ENCODE results near the gene FNDC3B.

FNDC3B gene

DNA sequence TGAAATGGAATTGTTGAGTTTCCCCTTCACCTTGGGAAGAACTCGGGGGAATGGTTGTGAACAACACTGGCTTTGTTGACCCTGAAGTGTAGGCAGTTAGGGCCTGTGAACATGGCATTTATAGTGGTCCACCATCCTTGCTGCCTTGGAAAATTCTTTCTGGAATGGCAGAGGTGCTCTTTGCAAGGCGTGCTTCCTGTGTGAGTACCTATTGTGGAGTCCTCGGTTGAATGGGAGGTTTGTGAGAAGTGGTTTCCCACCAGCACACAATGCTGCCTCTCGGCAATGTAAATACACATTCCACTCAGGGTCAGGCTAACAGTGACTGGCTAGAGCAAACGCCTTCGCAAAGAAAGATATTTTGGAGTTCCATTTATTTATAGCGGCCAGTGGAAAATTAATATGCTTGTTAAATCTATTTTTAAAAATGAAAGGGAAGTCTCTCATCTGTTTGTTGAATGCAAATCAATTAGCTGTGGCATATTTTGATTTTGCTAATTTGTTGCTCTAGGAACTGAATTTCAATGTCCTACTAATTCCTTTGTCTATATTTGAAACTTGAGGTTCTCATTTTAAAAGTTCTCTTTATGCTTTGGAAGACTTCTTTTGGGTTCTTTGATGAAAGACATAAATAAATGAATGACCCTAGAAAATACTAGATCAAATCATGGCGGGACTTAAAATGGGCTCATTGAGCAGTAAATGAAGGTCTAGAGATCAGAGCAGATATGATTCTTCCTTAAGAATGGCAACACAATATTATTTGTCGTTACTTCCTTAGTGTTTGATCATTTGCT, 59.5 kb downstream of the FNDC3B start:
- DNase-seq, result peak; percentile 93

DNA sequence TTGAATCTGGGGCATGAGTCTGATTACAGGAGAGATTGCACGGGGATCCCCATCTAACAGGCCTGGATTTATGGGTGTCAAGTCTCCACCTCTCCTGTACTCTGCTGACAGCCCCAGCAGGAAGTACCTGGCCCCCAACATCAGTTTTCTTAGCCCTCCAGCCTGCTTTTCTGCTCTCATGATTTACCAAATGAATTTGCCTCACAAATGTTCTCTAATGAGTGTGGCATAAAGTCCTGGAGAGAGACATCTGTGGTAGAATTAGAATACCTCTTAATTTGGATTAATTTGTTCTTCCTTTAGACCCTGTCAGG, 60.1 kb downstream of the FNDC3B start:
- no peak for DNase-seq

DNA sequence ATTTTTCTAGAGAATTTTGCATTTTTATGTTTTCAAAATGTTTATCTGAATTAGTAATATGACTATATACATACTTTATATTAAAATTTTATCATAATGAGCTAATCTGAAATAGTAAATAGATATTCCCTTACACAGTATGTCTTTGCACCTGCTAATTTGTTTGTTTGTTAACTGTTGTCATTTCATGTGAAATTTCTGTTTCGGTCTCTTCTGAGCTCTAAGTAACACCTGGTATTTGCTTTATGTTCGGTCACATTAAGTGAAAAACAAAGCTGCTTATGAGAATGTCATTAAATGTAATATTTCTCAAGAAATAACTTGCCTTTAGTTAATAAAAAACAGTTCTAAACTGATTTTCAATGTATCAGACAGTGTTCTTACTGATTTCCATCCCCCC, 61.1 kb downstream of the FNDC3B start:
- DNase-seq, result no peak

DNA sequence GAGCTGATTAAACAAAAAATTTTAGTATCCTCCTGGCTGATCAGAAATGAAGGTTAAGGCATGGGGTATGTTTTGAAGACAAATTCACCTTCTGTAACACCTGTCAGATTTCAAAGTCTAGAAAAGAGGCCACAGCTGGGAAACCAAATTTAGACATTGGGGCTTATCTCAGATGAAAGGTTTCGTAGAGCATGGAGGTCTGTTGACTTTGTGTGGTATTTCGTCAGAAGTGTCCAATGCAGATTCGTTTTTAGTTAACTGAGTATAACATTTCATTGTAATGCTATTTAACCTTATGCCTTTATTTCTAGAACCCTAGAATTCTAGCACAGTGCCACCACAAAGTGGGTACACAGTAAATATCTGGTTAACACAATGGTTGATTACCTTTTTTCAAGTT, 61.7 kb downstream of the FNDC3B start:
- DNase-seq, result peak; percentile 74

DNA sequence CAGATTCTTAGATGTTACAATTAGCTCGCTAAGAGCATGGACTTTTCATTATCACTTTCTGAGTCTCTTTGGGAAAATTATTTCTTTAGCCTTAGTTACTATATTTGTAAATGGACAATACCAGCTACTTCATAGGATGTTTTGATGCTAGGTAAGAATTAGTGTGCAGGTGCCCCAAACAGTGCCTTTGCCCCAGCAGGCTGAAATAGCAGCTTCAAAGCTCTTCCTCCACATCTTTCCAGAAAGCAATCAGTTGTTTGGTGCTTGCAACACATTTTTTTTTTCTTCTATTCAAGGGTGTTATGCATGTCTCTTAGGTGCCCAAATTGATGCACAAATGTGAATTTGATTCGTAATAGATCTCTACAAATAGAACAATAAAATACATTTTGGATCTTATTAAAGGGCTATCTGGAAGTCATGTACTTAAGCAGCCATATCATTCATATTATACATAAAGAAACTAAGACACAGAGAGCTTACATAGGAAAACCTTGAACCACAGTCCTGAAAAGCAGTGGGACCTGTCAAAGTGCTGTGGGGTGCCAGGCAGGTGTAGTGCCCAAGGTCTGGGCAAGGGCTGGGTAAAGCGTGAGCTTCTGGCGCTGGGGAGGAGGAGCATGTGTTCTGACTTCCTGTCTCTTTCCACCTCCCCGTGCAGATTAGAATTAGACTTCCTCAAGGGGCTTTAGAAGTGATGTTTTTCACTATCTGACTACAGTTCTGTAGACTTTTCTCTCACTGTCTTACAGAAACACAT, 62.9 kb downstream of the FNDC3B start:
- DNase-seq, result peak; percentile 24

DNA sequence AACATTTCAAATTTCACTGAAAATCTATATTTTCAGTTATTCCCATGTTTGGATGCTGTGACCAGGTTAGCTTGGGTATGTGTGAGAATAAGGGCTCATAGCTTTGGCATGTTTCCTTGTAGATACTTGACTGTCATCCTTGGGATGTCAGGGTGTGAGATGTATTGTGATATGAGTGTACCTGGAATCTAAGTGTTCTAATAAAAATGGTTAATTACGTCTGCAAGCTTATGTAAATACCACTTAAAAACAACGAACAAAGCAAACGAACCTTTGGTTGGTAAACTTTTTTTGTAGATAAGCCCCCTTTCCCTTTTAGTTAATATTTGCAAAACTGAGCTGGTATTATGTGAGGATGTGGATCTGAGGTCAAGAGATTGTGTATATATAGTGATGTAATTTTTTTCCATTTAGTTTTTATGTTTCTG, 63.5 kb downstream of the FNDC3B start:
- DNase-seq, result no peak

DNA sequence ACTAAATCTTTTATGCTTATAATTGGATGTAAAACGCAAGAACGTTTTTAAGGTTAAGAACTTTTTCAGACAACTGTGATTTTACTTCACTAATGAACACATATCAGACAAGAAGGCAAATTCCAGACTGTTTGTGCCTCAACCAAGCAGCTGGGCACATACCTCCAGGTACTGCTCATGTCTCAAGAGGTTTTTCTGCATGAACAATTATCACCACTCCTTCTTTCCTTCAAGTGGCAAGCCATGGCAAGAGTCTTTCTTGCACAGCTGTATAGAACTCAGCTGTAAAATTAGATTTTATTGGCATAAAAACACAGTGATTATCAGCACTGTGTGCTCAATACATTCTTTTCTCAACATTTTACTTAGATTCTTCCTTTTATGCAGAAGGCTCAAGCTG, 64.3 kb downstream of the FNDC3B start:
- no peak for DNase-seq

DNA sequence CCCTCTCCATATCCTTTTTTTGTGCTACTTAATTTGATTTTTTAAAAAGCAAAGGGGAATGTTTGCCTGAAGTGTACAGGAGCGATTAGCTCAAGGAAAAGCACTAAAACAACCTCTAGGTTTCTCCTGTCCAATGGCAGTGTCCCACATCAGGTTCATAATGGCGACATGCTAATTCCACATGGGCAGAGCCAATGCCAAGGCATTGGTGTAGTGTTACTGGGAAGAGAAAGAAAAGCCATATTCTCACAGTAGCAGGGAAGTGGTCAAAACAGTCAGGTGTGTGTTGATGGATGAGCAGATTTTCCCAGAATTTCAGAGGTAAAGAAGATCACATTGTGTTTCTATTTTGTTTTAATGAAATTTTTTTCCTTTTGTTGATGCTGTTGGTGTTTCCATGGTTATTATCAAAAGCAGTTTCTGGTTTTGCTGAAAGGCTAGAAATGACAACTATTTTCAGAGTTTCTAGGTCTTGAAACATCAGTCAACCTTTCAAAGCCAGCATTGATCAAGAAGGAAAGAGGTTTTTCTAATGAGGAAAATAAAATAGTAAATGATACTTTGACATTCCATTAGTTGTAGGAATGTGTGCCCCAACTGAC, 65.2 kb downstream of the FNDC3B start:
- peak; percentile 87 for DNase-seq

DNA sequence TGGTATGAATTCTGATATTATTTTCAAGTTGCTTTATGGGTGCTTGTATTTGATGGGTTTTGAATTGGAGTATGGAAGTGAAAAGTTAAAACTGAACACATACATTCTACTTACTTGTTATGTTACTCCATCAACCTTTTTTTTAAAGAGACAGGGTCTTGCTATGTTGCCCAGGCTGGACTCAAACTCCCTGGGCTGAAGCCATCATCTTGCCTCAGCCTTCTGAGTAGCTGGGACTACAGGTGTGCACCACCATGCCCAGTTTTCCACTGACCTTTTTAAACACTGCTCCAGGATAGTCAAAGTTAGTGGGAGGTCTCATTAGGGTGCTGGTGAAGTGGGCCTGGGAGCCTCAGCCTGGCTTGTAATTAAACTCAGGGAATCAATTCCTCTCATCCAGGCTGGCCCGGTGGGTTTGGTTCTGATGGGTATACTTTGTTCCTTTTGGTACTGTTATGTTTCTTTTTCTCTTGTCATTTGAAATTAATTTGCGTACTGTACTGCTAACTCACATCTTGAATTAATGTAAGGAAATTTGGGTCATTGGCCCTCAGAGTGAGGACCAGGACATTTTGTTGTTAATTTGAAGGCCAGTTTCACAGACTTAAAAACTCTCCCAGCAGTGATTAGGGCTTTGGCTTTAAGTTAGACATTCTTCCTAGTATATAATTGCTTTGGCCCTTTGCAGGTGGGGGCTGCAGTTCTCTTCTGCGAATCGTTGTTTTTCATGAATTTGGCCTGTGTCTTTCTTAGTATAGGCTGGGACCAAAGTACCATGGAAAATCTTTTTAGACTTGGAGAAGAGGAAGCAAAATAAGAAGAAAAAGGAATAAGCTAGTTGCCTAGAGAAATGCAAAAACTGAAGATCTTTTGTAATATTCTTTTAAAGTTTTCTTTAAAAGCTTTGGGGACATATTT, 66.9 kb downstream of the FNDC3B start:
- no peak for DNase-seq

DNA sequence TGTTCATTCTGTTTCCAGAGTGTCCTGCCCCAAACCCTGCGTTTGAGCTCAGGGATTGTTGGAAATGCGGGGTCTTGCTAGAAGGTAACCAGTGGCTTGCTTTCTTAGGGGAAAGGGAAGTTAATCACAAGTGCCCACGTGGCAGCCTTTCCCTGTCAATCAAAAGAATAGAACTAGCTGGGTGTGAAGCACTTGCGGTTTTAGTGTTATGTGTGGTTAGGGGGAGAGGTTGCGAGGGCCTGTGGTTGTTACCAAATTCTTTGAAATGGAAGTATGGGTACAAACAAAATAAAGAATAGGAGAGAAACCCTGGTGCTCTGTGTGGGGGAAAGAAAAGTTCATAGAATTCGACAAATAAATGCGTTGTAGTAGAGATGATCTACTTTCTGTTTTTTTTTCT, 67.6 kb downstream of the FNDC3B start:
- DNase-seq, result no peak

DNA sequence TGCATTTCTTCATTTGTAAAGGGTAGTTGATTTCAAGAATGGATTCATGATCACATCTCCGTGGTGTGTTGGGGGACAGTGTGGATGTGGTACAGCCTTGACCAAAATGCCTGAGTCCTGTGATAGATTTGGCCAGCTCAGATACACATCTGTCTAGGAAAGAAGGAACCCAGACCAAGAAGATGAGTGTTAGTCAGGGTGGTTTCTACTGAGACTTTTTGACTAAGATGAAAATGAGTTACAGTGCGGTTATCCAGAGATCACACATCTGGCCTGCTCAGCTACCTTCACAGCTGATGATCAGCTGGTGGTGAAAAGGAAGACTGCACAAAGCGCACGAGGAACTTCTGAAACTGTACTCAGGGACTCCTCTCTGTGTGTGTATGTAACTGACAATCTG, 68.0 kb downstream of the FNDC3B start:
- no peak for DNase-seq

DNA sequence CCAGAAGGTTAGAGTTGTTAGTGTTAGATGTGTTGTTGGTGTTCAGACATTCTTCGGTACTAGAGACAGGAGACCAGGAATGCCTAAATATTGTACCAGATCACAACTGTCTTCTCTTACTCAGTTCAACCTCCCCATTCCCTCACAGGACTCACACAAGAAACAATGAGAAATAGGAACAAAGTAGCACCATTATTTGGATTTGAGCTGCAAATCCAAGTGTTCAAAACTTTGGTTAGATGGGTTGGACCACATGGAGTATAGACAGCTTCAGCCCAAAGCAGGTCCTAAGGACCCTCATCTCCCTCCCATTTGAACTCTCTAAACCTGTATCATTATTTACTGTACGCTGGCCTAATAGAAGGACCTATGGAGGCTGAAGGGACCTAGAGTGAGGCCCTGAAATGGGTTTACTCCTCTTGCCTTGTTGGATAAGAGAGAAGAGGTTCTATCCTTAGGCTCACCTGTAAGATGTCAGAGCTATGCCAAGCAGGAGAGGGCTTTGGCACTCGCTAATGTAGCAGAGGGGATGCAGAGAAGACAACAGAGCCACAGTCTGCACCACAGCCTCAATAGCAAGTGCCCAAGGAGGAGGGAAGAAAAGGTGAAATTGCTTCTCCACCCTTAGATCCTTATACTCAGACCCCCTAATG, 70.9 kb downstream of the FNDC3B start:
- no peak for DNase-seq

DNA sequence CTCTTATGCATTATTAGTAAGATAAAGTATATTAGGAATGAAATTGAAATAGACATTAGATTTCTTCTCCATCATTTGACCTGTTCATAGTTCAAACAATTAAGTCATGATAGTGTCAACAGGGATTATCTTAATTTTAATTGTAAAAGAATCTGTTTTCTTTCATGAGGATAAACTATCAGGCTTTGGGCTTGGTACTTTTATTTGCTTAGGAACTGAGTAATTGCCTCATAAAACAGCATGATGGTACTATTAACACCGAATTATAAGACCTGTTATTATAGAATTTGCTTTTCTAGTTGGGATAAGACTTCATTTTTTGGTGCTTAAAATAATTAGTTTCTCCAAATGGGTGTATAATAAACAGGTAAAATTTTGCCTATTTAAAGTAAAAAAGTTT, 71.8 kb downstream of the FNDC3B start:
- DNase-seq, result no peak

DNA sequence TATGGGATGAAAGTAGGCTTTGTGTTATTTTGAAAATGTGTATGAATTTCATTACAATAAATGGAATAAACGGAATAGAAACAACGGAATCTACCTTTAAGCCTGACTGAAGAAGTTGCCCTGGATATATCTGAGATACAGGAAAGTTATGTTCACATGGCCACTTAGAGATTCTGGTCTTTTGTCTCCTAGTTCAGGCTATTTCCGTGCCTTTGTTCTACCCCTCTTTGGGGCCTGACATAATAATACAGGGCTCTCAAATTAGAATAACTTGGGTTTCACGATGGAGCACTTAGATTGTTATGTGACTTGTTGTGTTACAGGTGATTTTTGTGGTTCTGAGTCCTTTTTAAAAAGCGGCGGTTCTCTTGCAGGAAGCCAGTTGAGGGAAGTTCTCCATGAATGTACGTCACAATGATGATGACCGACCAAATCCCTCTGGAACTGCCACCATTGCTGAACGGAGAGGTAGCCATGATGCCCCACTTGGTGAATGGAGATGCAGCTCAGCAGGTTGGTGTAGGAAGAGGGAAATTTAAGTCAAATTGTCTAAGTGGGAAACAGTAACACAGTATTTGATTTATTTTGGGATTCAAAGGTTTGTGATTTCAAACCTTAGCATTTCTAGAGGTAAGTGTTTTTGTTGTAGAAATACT, 72.8 kb downstream of the FNDC3B start:
- no peak for DNase-seq

DNA sequence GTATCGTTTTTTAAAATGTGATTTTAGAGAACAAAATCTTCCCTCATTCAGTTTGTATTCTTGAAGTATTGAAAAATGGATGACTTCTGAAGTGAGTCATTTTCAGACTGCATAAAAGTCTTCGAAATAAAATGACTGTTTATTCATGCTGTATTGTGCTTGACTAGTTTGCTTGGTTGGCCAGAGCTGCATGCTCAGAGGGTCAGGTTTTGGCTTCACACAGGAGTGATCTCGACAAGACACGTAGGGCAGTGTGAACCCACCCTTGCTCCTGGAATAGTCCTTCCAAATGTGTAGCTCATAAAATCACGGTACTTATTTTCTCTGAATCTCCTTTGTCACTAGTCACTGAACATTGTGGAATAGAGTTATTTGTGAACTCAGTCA, 73.3 kb downstream of the FNDC3B start:
- DNase-seq, result no peak

DNA sequence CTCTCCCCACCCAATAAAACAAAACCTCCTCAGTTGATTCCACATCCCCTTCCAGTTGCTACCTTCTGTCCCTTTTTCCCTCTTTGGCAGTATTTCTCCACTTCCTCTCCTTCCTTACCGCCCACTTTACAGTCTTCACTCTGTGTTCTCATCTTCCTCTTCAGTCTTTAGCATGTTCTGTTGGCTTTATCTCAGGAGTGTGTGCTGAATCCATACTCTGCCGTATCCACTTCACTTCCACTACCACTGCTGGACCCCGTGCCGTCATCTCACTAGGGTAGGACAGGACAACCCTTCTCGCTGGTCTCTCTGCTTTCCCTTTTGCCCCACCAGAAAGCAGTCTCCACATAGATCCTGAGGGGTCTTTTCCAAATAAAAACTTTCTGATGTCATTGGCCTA, 74.3 kb downstream of the FNDC3B start:
- no peak for DNase-seq

DNA sequence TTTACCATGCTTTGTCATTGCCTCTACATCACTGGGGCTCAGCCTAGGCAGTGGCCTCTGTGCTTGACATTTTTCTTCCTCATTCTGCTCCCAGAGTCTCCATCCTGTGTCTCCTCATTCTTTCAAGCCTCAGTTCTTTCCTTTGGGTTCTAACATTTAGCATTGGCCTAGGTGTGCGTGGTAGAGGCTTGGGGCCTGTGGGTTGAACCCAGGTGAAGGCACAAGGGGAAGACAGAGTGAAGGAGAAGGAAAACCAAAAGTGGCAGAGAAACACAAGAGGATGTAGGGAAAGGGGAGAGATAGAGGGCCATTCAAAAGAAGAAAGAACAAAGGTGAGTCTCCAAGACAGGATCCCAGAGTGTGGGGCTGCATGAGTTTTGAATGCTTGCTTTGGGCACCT, 75.7 kb downstream of the FNDC3B start:
- no peak for DNase-seq

DNA sequence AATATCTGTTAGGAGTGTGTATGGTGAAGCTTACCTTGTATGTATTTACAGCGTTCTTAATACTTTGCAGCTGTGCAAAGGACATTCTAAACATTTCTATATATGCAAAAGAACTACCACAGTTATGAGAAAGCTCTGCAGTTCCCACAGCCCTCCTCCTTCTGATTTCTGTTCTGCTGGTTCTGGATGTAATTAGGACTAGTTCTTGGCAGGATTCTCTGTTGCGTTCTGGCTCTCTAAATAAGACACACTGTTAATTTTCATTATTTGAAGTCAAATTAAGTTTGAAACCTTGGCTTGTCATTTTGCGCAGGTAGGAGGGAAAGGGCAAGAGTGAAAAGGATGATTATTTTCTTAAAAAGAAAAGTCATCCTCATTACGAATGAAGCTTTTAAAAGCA, 76.4 kb downstream of the FNDC3B start:
- no peak for DNase-seq

DNA sequence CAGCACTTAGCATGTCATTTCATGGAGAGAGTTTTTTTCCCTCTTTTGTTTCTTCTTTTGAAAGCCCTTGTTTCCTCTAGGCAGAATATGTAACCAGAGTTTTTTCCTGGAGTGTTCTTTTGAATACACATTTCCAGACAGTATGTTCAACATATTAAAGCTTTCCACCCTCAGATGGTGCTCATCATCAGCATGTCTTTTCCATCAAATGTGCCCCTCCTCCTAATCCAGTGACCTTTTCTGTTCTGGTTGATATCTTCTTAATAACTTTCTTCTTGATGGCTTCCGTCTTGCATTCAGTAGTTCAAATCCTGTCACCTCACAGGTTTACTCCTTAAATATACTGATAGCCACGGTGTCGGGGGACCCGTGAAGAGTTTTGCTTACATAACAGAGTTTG, 78.6 kb downstream of the FNDC3B start:
- DNase-seq, result no peak

DNA sequence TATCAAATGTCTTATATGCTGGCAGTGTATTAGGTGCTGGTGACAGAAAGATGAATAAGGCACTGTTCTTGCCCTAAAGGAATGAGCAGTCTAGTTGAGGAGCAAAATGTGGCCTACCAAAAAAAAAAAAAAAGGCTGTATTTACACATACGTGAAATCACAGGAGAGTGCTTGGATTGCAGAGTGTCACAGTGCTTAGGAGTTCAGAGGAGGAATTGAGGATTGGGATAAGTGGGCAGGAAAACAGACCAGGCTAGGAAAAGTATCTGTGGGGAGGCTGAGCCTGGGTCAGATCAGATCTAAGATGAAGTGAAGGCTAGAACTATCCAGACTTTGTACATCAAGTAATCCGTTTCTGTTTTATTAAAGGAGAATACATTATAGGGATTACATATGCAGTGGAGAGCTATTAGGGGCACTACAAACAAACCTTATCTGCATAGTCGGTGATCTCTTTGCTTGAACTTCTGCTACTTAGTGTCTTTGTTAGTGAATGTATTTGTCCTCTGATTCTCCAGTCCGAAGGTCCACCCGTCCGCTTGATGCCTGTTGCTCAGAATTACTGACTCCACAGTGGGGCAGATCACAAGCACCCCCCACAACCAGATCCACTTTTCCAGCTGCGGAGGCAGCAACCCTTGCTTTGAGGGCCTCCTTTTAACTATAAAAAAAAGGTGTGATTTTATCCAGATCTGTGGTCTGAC, 80.0 kb downstream of the FNDC3B start:
- DNase-seq, result no peak

DNA sequence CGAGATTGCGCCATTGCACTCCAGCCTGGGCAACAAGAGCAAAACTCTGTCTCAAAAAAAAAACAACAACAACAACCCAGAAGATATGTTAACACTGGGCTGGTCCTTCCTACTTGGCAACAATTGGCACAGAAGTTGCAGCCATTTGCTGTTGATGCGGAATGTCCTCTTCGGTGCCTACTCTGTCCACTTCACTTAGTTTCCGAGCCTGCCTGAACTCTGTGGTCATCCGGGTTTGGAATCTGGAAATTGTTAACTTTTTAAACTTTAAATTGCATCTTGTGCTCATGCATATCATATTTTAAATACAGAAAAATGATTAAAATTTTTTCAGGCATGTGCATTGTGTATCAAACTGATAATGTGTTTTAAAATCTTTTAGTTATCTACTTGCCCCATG, 81.5 kb downstream of the FNDC3B start:
- DNase-seq, result no peak

DNA sequence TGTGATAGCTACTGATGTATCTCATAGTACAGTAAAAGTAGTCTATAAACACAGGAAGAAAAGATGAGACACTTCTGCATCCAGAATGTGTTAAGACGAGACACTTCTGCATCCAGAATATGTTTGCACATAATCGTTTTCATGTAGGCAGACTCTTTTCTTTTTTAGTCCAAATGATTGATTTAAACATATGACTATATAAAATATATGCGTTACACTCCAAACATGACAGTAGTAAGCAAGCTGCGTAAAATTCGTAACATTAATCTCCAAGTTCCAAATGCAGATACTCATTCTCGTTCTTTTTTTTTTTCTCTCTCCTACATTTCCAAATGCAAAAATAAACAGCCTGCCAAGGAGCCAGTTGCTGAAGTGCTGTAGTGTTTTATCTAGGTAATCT, 82.6 kb downstream of the FNDC3B start:
- DNase-seq, result no peak

Data from NCI-H510A treated with DMSO at 0.1 percent for 48 hours (cell line).